ENCODE data around the gene IFI27L1.

The IFI27L1 gene, protein sequence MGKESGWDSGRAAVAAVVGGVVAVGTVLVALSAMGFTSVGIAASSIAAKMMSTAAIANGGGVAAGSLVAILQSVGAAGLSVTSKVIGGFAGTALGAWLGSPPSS

GRCh38 chr14:94080621-94081385 lies at the start of gene IFI27L1, which contains the start of gene DDX24:
TSS of gene IFI27L1 (plus strand) at chr14:94081310. CDS start at chr14:94096938, 15,628 bp downstream.
TSS of gene DDX24 (minus strand) at chr14:94081202. CDS start at chr14:94079742, 1,460 bp downstream.
- no peak for TF ChIP-seq ZFX (IDR thresholded peaks at IDR 0.05; ENCODE audit: borderline replicate concordance)
- TF ChIP-seq, protein P1, sequence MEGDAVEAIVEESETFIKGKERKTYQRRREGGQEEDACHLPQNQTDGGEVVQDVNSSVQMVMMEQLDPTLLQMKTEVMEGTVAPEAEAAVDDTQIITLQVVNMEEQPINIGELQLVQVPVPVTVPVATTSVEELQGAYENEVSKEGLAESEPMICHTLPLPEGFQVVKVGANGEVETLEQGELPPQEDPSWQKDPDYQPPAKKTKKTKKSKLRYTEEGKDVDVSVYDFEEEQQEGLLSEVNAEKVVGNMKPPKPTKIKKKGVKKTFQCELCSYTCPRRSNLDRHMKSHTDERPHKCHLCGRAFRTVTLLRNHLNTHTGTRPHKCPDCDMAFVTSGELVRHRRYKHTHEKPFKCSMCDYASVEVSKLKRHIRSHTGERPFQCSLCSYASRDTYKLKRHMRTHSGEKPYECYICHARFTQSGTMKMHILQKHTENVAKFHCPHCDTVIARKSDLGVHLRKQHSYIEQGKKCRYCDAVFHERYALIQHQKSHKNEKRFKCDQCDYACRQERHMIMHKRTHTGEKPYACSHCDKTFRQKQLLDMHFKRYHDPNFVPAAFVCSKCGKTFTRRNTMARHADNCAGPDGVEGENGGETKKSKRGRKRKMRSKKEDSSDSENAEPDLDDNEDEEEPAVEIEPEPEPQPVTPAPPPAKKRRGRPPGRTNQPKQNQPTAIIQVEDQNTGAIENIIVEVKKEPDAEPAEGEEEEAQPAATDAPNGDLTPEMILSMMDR (IDR thresholded peaks at IDR 0.05) = no peak
- peak within 1 kb of the TSS; percentile 72 for H3K27ac ChIP-seq

DNA sequence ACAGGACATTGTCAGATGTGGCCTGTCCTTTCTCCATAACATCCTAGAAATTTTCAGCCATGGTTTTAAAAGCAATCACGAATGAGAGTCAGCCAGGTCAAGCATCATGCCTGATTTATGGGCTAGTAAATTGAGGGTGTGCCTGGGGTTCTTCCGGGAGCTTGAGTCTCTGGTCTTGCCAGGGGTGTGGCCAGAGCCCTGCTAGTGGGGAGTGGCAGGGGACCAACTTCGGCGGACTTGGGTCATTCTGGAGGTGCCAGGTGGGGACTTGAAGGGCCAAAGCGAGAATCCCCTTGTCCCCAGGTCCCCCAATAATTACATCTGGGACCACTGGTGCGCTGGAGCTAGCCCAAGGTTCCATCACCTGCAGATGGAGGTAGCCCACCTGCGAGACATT lies 49.2 kb upstream of the IFI27L1 start:
- no peak overlapping the region for H3K27ac ChIP-seq
- TF ChIP-seq, protein P1 (IDR thresholded peaks at IDR 0.05) = no peak
- no peak for TF ChIP-seq ZFX (IDR thresholded peaks at IDR 0.05; ENCODE audit: borderline replicate concordance)

DNA sequence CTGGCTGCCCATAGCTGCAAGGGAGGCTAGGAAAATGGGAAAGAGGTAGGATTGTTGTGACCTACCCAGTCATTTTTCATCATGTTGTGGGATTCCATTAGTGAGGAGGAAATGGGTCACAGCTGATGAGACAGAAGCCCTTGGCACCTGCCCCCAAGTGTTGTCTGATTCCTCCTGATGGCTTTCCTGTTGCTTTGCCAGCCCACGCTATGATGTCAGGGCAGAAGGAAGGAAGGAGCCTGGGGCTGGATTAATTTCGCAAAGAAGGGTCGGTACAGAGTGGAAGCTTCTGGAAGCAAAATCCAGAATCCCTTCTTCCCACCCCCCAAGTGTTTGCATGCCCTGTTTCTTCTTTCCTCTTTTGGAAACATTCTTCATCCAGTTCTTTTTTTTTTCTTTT lies 46.2 kb upstream of the IFI27L1 start:
- TF ChIP-seq ZFX (IDR thresholded peaks at IDR 0.05; ENCODE audit: borderline replicate concordance) = no peak
- TF ChIP-seq, protein P1 (IDR thresholded peaks at IDR 0.05) = no peak
- H3K27ac ChIP-seq = no peak overlapping the region

GRCh38 chr14:94036313-94037167 lies 44.6 kb upstream of the IFI27L1 start:
- TF ChIP-seq, protein P1 (IDR thresholded peaks at IDR 0.05) = peak; percentile 87
- TF ChIP-seq ZFX (IDR thresholded peaks at IDR 0.05; ENCODE audit: borderline replicate concordance) = no peak
- H3K27ac ChIP-seq = no peak overlapping the region

DNA sequence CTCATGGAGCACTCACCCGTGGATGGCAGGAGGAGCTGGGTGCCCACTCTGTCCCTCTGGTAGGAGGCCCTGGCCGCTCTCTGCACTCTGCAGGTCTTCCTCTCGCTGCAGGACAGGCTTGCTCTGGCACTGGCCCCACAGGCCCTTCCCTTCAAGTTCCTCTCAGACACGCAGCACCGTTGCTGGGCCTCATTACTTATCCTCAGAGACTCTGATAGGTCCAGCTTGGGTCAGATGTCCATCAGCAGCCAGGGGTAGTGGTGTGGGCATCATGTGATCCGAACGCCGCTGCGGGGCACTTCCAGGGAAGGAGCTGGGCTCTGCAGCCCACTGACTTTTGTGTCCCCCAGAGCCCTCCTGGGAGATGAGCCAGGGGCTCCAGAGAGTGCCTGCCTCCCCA lies 43.2 kb upstream of the IFI27L1 start:
- H3K27ac ChIP-seq = no peak overlapping the region
- TF ChIP-seq ZFX (IDR thresholded peaks at IDR 0.05; ENCODE audit: borderline replicate concordance) = no peak
- TF ChIP-seq, protein P1 (IDR thresholded peaks at IDR 0.05) = no peak

- H3K27ac ChIP-seq = no peak overlapping the region
- no peak for TF ChIP-seq ZFX (IDR thresholded peaks at IDR 0.05; ENCODE audit: borderline replicate concordance)
- TF ChIP-seq, protein P1 (IDR thresholded peaks at IDR 0.05) = no peak
These were observed 42.6 kb upstream of the IFI27L1 start for GRCh38 chr14:94038510-94038909.
